Skeletal muscle cell (primary cell): ENCODE measurements around the gene MT1H.
"Not testable (repeated sequence)": the region's sequence is repeated elsewhere in the genome, so short reads cannot be mapped to it uniquely, and the experiment has no call there.

ENCODE experiments used
- DNase-seq: peaks from one replicate; pipeline ENCODE4 v3.0.0-alpha.2; 2010; ENCODE audit warnings: low read depth
- H3K4me3 ChIP-seq: 2 replicates; pipeline ENCODE4 v1.5.1; 2011; ENCODE audit warnings: low read depth, mild to moderate bottlenecking, control low read depth, low read length, moderate library complexity

Gene MT1H

DNA sequence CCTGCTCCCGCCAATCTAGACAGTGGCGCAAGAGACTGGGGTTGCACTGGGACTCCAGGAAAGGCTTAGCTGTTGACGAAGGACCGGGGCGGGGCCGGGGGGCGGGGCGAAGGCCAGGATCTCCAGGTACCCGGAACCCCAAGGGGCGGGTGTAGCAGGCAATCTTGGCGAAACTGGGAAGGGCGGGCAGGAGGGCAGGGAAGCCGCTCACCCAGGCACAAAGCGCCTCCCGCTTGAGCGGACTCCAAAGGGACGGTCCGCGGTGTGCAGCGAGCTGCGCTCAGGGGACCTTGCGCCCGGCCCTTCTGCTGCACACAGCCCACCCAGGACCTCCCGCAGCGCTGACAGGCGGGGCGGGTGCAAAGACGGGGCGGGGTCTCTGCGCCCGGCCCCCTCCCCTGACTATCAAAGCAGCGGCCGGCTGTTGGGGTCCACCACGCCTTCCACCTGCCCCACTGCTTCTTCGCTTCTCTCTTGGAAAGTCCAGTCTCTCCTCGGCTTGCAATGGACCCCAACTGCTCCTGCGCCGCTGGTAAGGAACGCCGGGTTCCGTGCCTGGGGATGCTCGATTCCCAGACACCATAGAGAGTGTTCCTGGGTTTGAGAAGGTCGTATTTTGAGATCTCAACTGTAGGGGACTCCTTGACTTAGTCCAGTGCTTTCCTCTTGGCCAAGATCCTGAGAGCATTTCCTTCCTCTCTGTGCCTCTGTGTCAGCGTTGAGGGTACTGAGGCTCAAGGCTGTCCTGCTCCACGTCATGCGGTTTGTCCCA is 11.9 kb upstream of the MT1H start, which contains the start of gene MT1F:
MT1F (plus strand) TSS at position 405 of the 772 bp plus-strand sequence; CDS start at position 505, 100 bp downstream.
- peak within 1 kb of the TSS; percentile 44 for H3K4me3 ChIP-seq
- DNase-seq, result no peak

DNA sequence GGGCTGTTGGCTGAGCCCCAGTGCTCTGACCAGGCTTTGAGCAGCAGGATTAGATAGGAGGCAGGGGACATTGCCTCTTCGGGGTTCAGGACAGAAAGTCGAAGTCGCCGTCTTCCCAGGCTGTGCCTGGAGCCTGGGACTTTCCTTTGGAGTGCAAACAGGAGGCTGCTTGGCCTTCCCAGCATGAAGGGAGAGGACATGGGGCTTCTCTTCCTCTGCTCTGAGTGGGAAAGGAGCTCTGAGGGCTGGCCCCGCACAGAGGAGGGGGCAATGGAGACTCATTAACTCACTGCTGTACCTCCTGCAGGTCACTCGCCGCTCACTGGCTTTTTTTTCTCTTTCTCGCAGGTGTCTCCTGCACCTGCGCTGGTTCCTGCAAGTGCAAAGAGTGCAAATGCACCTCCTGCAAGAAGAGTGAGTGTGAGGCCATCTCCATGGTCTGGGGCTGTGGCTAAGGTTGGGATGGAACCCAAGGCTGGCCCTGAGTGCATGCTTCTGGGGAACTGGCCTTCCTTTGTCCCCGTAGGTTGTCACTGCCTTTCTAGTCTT is 11.2 kb upstream of the MT1H start:
- DNase-seq, result no peak
- H3K4me3 ChIP-seq, result peak overlapping the region; percentile 44

GRCh38 chr16:56662357-56663354 is 7.0 kb upstream of the MT1H start:
- DNase-seq, result no peak
- H3K4me3 ChIP-seq, result peak overlapping the region; percentile 14

- H3K4me3 ChIP-seq, result no peak overlapping the region
- no peak for DNase-seq
Observed at GRCh38 chr16:56664506-56664905, 5.1 kb upstream of the MT1H start.

GRCh38 chr16:56665286-56666261 is 4.0 kb upstream of the MT1H start:
- DNase-seq, result not testable (repeated sequence)

GRCh38 chr16:56667581-56668571 is 1.7 kb upstream of the MT1H start, which contains the start of gene MT1G:
Gene MT1G, minus strand, starts transcription at chr16:56668065. Its CDS starts 72 bp downstream, at chr16:56667993.
- DNase-seq, result no peak

More at GRCh38 chr16:56665286-56666261, 4.0 kb upstream of the MT1H start:
- H3K4me3 ChIP-seq, result not testable (repeated sequence)

DNA sequence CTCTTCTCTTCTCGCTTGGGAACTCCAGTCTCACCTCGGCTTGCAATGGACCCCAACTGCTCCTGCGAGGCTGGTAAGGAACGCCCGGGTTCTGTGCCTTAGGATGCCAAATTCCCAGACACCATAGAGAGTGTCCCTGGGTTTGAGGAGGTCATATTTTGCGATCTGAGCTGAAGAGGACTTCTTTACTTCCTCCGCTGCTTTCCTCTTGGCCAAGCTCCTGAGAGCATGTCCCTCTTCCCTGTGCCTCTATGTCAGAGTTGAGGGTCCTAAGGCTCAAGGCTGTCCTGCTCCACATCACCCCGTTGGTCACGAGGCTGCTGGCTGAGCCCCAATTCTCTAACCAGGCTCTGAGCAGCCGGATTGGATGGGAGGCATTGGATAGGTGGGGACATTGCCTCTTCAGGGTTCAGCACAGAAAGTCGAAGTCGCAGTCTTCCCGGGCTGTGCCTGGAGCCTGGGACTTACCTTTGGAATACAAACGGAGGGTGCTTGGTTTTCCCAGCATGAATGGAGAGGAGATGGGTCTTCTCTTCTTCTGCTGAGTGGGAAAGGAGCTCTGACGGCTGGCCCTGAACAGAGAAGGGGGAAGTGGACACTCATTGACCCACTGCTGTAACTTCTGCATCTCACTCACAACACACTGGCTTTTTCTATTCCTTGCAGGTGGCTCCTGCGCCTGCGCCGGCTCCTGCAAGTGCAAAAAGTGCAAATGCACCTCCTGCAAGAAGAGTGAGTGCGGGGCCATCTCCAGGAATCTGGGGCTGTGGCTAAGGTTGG is 416 bp downstream of the MT1H start:
- no peak for DNase-seq
- no peak overlapping the region for H3K4me3 ChIP-seq

More at GRCh38 chr16:56667581-56668571, 1.7 kb upstream of the MT1H start, which contains the start of gene MT1G:
- no peak within 1 kb of the TSS for H3K4me3 ChIP-seq

DNA sequence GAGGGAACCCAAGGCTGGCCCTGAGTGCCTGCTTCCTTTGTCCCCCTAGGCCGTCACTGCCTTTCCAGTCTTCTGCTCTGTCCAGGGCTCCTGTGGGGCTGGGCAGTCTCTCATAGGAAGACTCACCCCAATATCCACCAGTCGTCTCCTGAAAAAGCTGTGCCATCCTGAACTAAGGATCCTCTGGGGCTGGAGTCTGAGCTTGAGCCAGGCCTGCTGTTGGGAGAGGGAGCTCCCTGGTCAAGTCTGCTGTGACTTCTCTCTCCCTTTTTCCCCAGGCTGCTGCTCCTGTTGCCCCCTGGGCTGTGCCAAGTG is 963 bp downstream of the MT1H start:
- no peak for DNase-seq
- H3K4me3 ChIP-seq, result no peak overlapping the region

GRCh38 chr16:56671691-56672090 is 2.1 kb downstream of the MT1H start:
- DNase-seq, H3K4me3 ChIP-seq: not testable (repeated sequence)

DNA sequence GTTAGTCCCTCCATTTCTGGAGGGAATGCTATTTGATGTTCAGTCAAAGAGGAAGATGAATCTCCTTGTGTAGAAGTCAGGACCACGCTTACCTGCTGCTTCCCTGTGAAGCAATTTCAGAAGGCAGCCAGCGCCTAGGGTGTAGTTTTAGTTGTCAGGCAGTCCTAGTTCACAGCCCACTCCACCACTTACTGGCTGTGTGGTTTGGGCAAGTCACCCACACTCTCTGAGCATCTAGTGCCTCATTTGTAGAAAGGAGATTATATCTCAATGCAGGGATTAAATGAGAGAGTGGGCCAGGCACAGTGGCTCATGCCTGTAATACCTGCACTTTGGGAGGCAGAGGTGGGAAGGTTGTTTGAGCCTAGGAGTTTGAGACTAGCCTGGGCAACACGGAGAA is 2.6 kb downstream of the MT1H start:
- not testable (repeated sequence) for H3K4me3 ChIP-seq, DNase-seq

GRCh38 chr16:56672761-56673536 is 3.3 kb downstream of the MT1H start:
- no peak overlapping the region for H3K4me3 ChIP-seq
- no peak for DNase-seq

- no peak for DNase-seq
- no peak overlapping the region for H3K4me3 ChIP-seq
Observed at GRCh38 chr16:56673921-56674320, 4.3 kb downstream of the MT1H start.

DNA sequence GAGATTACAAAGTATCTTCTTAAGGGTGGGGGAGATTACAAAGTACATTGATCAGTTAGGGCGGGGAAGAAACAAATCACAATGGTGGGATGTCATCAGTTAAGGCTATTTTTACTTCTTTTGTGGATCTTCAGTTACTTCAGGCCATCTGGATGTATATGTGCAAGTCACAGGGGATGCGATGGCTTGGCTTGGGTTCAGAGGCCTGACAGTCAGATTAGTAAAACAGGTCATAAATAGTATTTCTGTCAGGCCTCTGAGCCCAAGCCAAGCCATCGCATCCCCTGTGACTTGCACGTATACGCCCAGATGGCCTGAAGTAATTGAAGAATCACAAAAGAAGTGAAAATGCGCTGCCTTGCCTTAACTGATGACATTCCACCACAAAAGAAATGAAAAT is 5.0 kb downstream of the MT1H start:
- not testable (repeated sequence) for H3K4me3 ChIP-seq, DNase-seq

DNA sequence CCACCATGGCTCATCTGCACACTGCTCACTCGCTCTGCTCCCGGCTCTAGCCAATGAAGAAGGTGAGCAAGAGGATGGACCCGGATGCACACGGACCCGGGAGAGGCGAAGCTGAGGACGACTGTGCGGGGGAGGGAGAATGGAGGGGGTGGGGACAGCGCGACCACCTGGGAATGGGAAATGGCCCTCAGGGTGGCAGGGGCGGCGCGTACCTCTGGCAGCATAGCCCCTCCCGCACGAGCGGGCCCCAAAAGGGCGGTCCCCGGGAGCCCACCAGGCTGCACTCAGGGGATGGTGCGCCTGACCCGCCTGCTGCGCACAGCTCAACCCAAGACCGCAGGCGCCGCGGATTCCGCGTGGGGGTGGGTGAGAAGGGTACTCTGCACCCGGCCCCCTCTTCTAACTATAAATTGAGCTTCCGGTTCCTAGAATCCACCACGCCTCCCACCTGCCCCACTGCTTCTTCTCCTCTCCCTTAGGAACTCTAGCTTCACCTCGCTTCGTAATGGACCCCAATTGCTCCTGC is 6.1 kb downstream of the MT1H start:
- H3K4me3 ChIP-seq, result no peak overlapping the region
- DNase-seq, result no peak

- DNase-seq, result no peak
- H3K4me3 ChIP-seq, result no peak overlapping the region
Observed at GRCh38 chr16:56677474-56677873, 7.9 kb downstream of the MT1H start.
